Mucosa of stomach (tissue), 1 donor: ENCODE results near the gene YES1.
"Not testable (repeated sequence)": the region's sequence is repeated elsewhere in the genome, so short reads cannot be mapped to it uniquely, and the experiment has no call there.

Source experiments
- H3K27me3 ChIP-seq: one replicate; pipeline ENCODE4 v1.7.0; 2013; ENCODE audit warnings: mild to moderate bottlenecking, low read length; ENCODE audit not compliant: control insufficient read depth, insufficient read depth
- H3K36me3 ChIP-seq: one replicate; pipeline ENCODE4 v1.7.0; 2013; ENCODE audit warnings: low read length; ENCODE audit not compliant: control insufficient read depth, insufficient read depth
- H3K4me1 ChIP-seq: one replicate; pipeline ENCODE4 v1.7.0; 2013; ENCODE audit warnings: mild to moderate bottlenecking, low read length; ENCODE audit not compliant: control insufficient read depth, insufficient read depth
- H3K4me3 ChIP-seq: one replicate; pipeline ENCODE4 v1.7.0; 2013; ENCODE audit warnings: low read length
- H3K9ac ChIP-seq: one replicate; pipeline ENCODE4 v1.7.0; 2013; ENCODE audit warnings: mild to moderate bottlenecking, low read length, moderate library complexity
- H3K9me3 ChIP-seq: one replicate; pipeline ENCODE4 v1.7.0; 2013; ENCODE audit warnings: mild to moderate bottlenecking, low read length, moderate library complexity; ENCODE audit not compliant: control insufficient read depth
- donor health status: Pancreatic carcinoma.

Gene YES1

GRCh38 chr18:731185-731584 is 80.9 kb downstream of the YES1 start:
- peaks cover 5% of the 10 kb centered on the region for H3K36me3 ChIP-seq

GRCh38 chr18:730692-731091 is 81.3 kb downstream of the YES1 start:
- Histone ChIP-seq H3K4me3 (no peak overlapping the region), H3K4me1 (no peaks in the 10 kb centered on the region), H3K9me3 (no peaks in the 10 kb centered on the region), H3K36me3 (no peaks in the 10 kb centered on the region), H3K9ac (no peak overlapping the region), H3K27me3 (no peaks in the 10 kb centered on the region)

More at GRCh38 chr18:731185-731584, 80.9 kb downstream of the YES1 start:
- H3K4me3 ChIP-seq = no peak overlapping the region
- no peaks in the 10 kb centered on the region for H3K4me1 ChIP-seq
- H3K9me3 ChIP-seq = no peaks in the 10 kb centered on the region
- no peaks in the 10 kb centered on the region for H3K27me3 ChIP-seq
- no peak overlapping the region for H3K9ac ChIP-seq

GRCh38 chr18:730120-730519 is 81.9 kb downstream of the YES1 start:
- not testable (repeated sequence) for H3K36me3 ChIP-seq, H3K27me3 ChIP-seq

GRCh38 chr18:725646-726045 is 86.4 kb downstream of the YES1 start:
- Histone ChIP-seq H3K4me1 (no peaks in the 10 kb centered on the region), H3K9ac (no peak overlapping the region), H3K9me3 (no peaks in the 10 kb centered on the region), H3K4me3 (no peak overlapping the region), H3K36me3 (no peaks in the 10 kb centered on the region), H3K27me3 (no peaks in the 10 kb centered on the region)

More at GRCh38 chr18:730120-730519, 81.9 kb downstream of the YES1 start:
- not testable (repeated sequence) for H3K9me3 ChIP-seq, H3K4me1 ChIP-seq, H3K9ac ChIP-seq, H3K4me3 ChIP-seq

- H3K4me1 ChIP-seq = no peaks in the 10 kb centered on the region
- H3K27me3 ChIP-seq = no peaks in the 10 kb centered on the region
- H3K9ac ChIP-seq = no peak overlapping the region
- H3K36me3 ChIP-seq = no peaks in the 10 kb centered on the region
- no peaks in the 10 kb centered on the region for H3K9me3 ChIP-seq
- no peak overlapping the region for H3K4me3 ChIP-seq
Measured at GRCh38 chr18:723541-724080, 88.4 kb downstream of the YES1 start.

- H3K9ac ChIP-seq = no peak overlapping the region
- no peaks in the 10 kb centered on the region for H3K4me1 ChIP-seq
- H3K27me3 ChIP-seq = no peaks in the 10 kb centered on the region
- H3K4me3 ChIP-seq = no peak overlapping the region
- H3K36me3 ChIP-seq = no peaks in the 10 kb centered on the region
- no peaks in the 10 kb centered on the region for H3K9me3 ChIP-seq
Measured at GRCh38 chr18:717003-717402, 95.0 kb downstream of the YES1 start.

GRCh38 chr18:715626-716025 is 96.4 kb downstream of the YES1 start:
- Histone ChIP-seq H3K4me1 (peaks cover under 1% of the 10 kb centered on the region), H3K9me3 (no peaks in the 10 kb centered on the region), H3K4me3 (no peak overlapping the region), H3K9ac (no peak overlapping the region), H3K27me3 (no peaks in the 10 kb centered on the region), H3K36me3 (no peaks in the 10 kb centered on the region)

GRCh38 chr18:713135-713490 is 98.9 kb downstream of the YES1 start:
- H3K27me3 ChIP-seq = no peaks in the 10 kb centered on the region
- no peaks in the 10 kb centered on the region for H3K9me3 ChIP-seq
- H3K36me3 ChIP-seq = no peaks in the 10 kb centered on the region
- peak overlapping the region; percentile 32 for H3K4me3 ChIP-seq
- peaks cover 4% of the 10 kb centered on the region for H3K4me1 ChIP-seq
- peak overlapping the region; percentile 71 for H3K9ac ChIP-seq

- Histone ChIP-seq H3K27me3 (no peaks in the 10 kb centered on the region), H3K9me3 (no peaks in the 10 kb centered on the region), H3K9ac (peak within 1 kb of the TSS; percentile 78), H3K4me3 (peak within 1 kb of the TSS; percentile 60), H3K4me1 (peaks cover 4% of the 10 kb centered on the region), H3K36me3 (no peaks in the 10 kb centered on the region)
Measured at GRCh38 chr18:712401-713134, 99.5 kb downstream of the YES1 start, which contains the start of gene ENOSF1. Gene ENOSF1 (minus strand): TSS chr18:712630. CDS start chr18:712587, 43 bp downstream.

GRCh38 chr18:711657-712400 is 100.2 kb downstream of the YES1 start:
- Histone ChIP-seq H3K27me3 (no peaks in the 10 kb centered on the region), H3K4me3 (peak overlapping the region; percentile 60), H3K4me1 (peaks cover 4% of the 10 kb centered on the region), H3K36me3 (no peaks in the 10 kb centered on the region), H3K9ac (peak overlapping the region; percentile 78), H3K9me3 (no peaks in the 10 kb centered on the region)

GRCh38 chr18:711310-711656 is 100.8 kb downstream of the YES1 start:
- Histone ChIP-seq H3K9ac (peak overlapping the region; percentile 78), H3K27me3 (no peaks in the 10 kb centered on the region), H3K4me3 (peak overlapping the region; percentile 60), H3K36me3 (no peaks in the 10 kb centered on the region), H3K9me3 (no peaks in the 10 kb centered on the region), H3K4me1 (peaks cover 4% of the 10 kb centered on the region)
